Hematopoietic multipotent progenitor cell treated with erythropoietin and hydrocortisone succinate and interleukin-3 and kit ligand, for 17 days (in vitro differentiated cells): ENCODE measurements around the gene SCN2B.

Source experiments
- DNase-seq: peaks from one replicate; pipeline ENCODE4 v3.0.0-alpha.2; 2015; ENCODE audit warnings: low spot score

Gene SCN2B

GRCh38 chr11:118175031-118175992 is 1.1 kb downstream of the SCN2B start:
- DNase-seq, result no peak

- no peak for DNase-seq
Measured at GRCh38 chr11:118174006-118174567, 2.4 kb downstream of the SCN2B start.

DNA sequence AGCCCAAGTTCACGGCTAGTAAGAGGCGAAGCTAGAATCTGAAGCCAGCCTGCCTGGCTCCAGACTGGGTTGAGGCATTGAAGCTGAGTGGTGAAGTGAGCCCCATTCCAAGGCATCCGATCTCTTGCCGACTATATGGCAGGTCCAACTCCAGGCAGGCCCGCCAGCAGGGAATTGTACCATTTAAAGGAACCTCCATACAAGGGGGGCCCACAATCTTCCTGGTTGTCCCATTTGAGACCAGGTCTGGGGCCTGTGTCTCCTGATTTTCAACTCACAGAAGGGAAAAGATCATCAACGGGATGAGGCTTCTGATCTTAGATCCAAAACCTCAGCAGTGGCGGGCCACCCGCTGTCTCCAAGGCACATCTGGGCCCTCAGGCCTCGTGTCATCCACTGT is 4.1 kb downstream of the SCN2B start:
- DNase-seq, result no peak

- peak; percentile 62 for DNase-seq
Measured at GRCh38 chr11:118171269-118172062, 5.0 kb downstream of the SCN2B start.

DNA sequence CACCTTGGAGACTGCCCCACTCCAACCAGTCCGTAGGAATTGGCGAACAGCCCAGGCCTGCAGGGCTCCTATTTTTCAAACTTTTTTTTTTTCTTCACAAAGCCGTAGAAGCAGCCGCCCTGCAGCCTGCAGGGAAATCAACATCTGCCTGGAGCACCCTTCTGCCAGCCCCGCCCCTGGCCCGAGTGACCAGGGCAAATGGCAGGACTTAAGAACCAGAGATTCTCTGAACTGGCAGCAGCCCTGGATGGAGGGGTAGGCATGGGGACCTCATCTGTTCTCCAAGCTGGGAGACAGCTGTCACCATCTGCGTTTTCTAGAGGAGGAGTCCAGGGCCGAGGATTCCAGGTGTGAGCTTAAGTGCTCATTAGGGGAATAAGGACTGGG is 5.6 kb downstream of the SCN2B start:
- no peak for DNase-seq

DNA sequence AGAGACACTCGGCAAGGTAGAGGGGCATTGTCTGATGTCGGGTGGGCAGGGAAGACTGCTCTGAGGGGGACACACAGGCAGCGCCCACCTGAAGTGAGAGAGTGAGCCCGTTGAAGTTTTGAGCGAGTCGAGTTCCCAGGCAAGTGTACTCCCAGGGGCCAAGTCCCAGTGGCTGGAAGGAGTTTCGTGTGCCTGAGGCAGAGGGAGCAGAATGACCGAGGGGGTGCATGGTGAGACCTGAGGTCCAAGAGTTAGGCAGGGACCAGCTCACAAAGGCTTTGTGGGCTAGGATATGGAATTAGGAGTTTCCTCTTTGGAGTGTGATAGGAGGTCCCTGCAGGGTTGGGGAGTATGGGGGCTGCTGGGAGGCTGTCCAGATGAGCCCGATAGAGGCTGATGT is 6.2 kb downstream of the SCN2B start:
- DNase-seq, result no peak

GRCh38 chr11:118169300-118170140 is 6.9 kb downstream of the SCN2B start:
- no peak for DNase-seq

DNA sequence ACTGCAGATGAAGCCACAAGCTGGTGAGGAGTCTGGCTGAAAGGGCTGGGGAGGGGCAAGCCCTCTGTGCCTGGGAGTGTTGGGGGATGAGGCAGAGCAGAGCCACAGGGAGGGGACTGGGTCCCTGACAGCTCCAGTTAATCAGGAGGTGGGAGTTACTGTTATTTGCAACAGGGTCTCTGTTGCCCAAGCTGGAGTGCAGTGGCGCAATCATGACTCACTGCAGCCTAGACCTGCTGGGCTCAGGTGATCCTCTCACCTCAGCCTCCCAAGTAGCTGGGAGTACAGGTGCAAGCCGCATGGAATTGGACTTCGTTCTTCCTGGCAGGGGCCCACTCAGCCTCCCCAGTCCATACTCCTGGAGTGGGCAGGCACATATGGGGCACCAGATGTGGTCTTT is 7.7 kb downstream of the SCN2B start:
- no peak for DNase-seq

GRCh38 chr11:118168316-118168715 is 8.1 kb downstream of the SCN2B start:
- no peak for DNase-seq

GRCh38 chr11:118167906-118168305 is 8.5 kb downstream of the SCN2B start:
- DNase-seq, result no peak

- DNase-seq, result no peak
Measured at GRCh38 chr11:118167253-118167652, 9.2 kb downstream of the SCN2B start.

GRCh38 chr11:118166641-118167040 is 9.8 kb downstream of the SCN2B start:
- no peak for DNase-seq

DNA sequence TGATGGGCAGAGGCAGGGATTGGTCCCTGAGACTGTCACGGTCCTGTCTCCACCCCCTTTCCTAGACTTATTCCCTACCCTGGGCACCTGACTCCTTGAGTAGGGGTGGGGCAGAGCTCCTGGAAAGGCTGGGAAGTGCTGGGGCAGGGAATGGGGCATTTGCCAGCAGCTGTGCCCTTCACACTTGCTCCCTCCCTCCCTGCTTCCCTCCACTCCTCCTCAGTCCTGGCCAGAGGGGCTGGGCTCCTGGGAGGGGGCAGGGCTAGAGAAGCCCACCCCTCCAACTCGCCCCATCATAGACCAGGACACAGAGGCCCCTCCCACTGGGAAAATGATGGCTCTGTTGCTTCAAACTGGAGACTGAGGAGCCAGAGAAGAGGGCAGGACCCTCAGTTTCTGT is 11.6 kb downstream of the SCN2B start:
- no peak for DNase-seq

DNA sequence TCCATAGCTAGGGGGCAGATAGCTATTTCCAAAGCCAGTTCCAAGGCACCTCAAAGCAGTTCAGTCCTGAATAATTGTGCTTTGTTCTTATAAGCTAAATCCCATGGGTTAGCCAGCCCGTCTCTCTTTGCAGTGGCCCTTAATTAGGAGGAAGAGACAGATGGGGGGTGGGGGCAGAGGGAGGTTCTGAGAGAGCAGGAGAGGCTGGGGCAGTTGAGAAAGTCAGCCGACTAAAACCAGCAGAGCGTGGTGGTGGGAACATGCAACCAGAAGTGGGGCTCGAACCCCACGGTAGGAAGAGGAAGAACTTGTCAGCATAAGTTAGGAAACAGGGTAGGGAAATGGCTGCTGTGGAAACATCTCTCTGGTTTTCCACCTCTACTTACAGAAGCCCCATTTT is 12.9 kb downstream of the SCN2B start:
- no peak for DNase-seq

- DNase-seq, result no peak
Measured at GRCh38 chr11:118162846-118163245, 13.6 kb downstream of the SCN2B start.

GRCh38 chr11:118161786-118162185 is 14.7 kb downstream of the SCN2B start:
- no peak for DNase-seq

- DNase-seq, result no peak
Measured at GRCh38 chr11:118157186-118157895, 19.1 kb downstream of the SCN2B start.

DNA sequence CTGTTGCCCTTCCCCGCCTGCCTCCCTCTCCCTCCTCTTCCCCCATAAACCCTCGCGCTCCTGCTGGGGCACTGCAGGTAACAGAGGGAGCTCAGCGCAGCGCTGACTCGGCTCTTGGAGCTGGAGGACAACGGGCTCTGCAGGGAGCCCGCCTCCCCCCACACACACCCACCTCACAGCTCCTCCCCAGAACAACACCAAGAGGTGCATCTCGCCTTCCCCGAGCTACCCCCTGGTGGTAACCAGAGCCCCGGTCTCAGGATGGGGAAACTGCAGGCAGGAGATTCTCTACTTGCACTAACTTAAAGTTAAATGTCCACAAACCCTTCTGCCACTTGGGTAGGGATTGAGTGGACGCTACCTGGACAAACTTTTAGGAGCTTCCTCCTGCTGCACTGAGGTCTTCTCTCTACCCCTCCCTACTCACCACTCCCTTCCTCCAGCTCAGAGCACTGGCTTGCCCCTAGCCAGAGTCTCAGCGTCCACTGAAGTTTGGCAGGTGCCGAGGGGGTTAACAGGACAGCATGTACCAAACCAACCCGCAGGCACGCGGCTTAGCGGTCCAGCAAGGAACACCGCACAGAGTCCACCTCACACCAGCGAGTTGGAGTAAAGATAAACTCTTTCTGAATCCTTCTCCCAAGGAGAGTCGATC is 19.8 kb downstream of the SCN2B start:
- no peak for DNase-seq

DNA sequence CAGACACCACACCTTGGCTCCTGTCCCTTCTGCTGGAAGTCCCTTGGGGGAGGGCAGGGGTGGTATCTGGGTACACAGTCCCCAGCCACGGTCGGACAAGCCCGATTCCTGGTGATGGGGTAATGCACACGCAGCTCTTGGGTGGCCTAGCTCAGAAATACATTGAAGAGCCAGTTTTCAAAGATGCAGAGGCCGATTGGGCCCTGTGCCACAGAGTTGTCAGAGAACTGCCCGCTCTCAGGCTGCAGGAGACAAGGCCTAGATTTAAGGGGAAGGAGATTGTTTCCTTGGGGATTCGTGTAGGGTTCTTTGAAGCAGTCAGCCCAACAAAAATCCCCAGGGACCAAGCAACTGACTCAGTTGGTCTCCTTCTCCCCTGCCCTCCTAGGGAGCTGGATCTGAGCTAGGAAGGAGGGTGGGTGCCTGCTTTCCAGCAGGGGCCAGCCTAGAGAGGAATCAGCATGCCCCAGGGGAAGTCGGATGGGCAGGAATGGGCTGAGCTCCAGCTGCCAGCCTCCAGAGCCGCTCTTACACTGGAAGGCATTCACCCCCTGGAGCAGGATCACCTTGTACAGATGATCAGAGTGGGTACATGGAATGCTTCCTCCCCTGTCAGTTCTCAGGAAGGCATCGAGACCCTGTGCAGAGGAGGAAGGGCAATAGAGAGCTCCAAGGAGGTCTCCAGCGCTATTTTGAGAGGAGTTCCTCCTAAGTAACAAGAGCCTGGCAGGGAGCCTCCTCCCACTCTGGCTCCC is 20.5 kb downstream of the SCN2B start:
- no peak for DNase-seq

DNA sequence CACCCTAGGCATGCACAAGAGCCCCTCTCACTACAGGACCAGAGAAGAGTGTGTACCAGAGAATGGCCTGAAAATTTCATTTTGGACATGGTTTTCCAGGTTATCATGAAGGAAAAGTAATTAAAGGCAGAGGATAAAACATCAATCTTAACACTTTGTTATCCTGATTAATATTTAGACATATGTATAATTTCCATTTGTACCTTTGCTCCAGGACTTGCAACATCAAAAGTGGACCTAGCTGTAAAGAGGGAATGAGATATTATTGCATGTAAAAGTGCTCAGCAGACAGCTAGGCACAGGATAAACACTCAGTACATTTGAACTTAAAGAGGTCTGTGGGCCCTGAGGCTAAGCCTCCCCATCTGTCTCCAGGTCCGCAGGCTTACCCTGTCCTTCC is 21.8 kb downstream of the SCN2B start:
- no peak for DNase-seq
